Measurements from ENCODE around the gene KLHDC10.

DNA sequence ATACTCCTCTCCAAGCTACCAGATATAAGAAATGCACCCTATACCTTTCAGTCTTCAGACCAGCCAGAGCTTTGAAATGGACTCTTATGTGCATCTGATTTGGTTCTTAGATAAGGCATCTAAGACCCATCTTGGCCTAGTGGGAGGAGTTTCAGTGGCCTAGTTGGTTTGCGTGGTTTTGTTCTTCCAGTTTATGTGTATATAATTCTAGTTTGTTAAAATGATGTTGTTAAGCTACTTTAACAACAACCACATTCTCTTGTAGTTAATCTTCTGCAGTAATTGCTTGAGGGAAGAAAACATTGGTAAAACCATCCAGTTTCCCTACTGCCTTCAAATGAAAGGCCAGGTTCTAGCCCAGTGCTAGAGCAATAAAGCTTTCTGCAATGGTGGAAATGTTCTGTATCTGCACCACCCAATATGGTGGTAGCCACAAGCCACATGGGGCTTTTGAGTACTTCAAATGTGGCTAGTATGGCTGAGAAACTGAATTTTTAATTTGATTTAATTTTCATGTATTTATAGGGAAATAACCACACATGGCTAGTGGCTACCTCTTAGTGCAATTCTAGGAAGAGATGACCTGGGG is 66.3 kb downstream of the KLHDC10 start:
- TF ChIP-seq, protein P1, sequence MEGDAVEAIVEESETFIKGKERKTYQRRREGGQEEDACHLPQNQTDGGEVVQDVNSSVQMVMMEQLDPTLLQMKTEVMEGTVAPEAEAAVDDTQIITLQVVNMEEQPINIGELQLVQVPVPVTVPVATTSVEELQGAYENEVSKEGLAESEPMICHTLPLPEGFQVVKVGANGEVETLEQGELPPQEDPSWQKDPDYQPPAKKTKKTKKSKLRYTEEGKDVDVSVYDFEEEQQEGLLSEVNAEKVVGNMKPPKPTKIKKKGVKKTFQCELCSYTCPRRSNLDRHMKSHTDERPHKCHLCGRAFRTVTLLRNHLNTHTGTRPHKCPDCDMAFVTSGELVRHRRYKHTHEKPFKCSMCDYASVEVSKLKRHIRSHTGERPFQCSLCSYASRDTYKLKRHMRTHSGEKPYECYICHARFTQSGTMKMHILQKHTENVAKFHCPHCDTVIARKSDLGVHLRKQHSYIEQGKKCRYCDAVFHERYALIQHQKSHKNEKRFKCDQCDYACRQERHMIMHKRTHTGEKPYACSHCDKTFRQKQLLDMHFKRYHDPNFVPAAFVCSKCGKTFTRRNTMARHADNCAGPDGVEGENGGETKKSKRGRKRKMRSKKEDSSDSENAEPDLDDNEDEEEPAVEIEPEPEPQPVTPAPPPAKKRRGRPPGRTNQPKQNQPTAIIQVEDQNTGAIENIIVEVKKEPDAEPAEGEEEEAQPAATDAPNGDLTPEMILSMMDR (IDR thresholded peaks at IDR 0.05; ENCODE audit: poor library complexity, severe bottlenecking) = no peak
- TF ChIP-seq TAF1 (IDR thresholded peaks at IDR 0.05; ENCODE audit: low read depth) = no peak
- TF ChIP-seq RAD21 (conservative IDR thresholded peaks at IDR 0.05) = no peak
- TF ChIP-seq POLR2AphosphoS5 (IDR thresholded peaks at IDR 0.05) = no peak
- no peak for TF ChIP-seq EP300 (conservative IDR thresholded peaks at IDR 0.05; ENCODE audit: poor library complexity, severe bottlenecking)
- no peak for TF ChIP-seq EZH2 (IDR thresholded peaks at IDR 0.05; ENCODE audit: borderline replicate concordance, insufficient read depth, low read length, poor library complexity, severe bottlenecking)
- no peak for TF ChIP-seq SMC3 (conservative IDR thresholded peaks at IDR 0.05; ENCODE audit: poor library complexity)
- TF ChIP-seq, protein P2, sequence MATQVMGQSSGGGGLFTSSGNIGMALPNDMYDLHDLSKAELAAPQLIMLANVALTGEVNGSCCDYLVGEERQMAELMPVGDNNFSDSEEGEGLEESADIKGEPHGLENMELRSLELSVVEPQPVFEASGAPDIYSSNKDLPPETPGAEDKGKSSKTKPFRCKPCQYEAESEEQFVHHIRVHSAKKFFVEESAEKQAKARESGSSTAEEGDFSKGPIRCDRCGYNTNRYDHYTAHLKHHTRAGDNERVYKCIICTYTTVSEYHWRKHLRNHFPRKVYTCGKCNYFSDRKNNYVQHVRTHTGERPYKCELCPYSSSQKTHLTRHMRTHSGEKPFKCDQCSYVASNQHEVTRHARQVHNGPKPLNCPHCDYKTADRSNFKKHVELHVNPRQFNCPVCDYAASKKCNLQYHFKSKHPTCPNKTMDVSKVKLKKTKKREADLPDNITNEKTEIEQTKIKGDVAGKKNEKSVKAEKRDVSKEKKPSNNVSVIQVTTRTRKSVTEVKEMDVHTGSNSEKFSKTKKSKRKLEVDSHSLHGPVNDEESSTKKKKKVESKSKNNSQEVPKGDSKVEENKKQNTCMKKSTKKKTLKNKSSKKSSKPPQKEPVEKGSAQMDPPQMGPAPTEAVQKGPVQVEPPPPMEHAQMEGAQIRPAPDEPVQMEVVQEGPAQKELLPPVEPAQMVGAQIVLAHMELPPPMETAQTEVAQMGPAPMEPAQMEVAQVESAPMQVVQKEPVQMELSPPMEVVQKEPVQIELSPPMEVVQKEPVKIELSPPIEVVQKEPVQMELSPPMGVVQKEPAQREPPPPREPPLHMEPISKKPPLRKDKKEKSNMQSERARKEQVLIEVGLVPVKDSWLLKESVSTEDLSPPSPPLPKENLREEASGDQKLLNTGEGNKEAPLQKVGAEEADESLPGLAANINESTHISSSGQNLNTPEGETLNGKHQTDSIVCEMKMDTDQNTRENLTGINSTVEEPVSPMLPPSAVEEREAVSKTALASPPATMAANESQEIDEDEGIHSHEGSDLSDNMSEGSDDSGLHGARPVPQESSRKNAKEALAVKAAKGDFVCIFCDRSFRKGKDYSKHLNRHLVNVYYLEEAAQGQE (IDR thresholded peaks at IDR 0.05; ENCODE audit: borderline replicate concordance) = no peak
